K562 (cell line): Measurements from ENCODE around the gene HOXC10. TPM values are rescaled to one million over a fixed set of nuclear protein-coding genes. Genes with fewer than 3 reads are reported as not detected.
A peak's percentile ranks its signal among the peaks of the same experiment; 100 is the strongest.

ENCODE experiments used
- AFF4 ChIP-seq: sonication (generic); formaldehyde crosslinking; IDR thresholded peaks from 2 replicates; pipeline ENCODE4 v1.8.0; 2023; ENCODE audit warnings: mild to moderate bottlenecking, missing genetic modification reagents
- ARID2 ChIP-seq: fragments of 450-650 bp; IDR thresholded peaks from 2 replicates; pipeline ENCODE4 v1.6.1; 2017; ENCODE audit warnings: antibody characterized with exemption, mild to moderate bottlenecking
- ASH1L ChIP-seq: fragments of 450-650 bp; IDR thresholded peaks from 2 replicates; pipeline ENCODE4 v1.6.1; 2018; ENCODE audit warnings: borderline replicate concordance, mild to moderate bottlenecking, low read depth; ENCODE audit not compliant: partially characterized antibody
- CBFA2T2 ChIP-seq: fragments of 450-650 bp; conservative IDR thresholded peaks from 2 replicates; pipeline ENCODE4 v1.6.1; 2017; ENCODE audit warnings: mild to moderate bottlenecking
- ETS1 ChIP-seq: conservative IDR thresholded peaks from 2 replicates; pipeline ENCODE4 v1.6.1; 2011; ENCODE audit warnings: low read depth, mild to moderate bottlenecking, low read length; ENCODE audit not compliant: control insufficient read depth
- FOXM1 ChIP-seq, 2 experiments: fragments of 450-650 bp in 1 of 2; sonication (generic) in 1 of 2; formaldehyde crosslinking in 1 of 2; IDR thresholded peaks; 2 replicates each; pipeline versions ENCODE4 v1.6.1 to v1.9.0; 2017 to 2022; ENCODE audit warnings: low read depth in 2 of 2, mild to moderate bottlenecking in 2 of 2, missing genetic modification reagents in 1 of 2, moderate library complexity in 1 of 2
- FUS ChIP-seq: fragments of 200-400 bp; formaldehyde crosslinking; optimal IDR thresholded peaks from 2 replicates; pipeline ENCODE3; 2017; ENCODE audit warnings: low read depth, low read length
- MLLT1 ChIP-seq, 2 experiments: fragments of 450-650 bp; IDR thresholded peaks; 2 replicates each; pipeline ENCODE4 v1.6.1; 2016
- RFX7 ChIP-seq: fragments of 250-450 bp; sonication (Bioruptor Pico); IDR thresholded peaks from 2 replicates; pipeline ENCODE4 v1.5.1; 2021; ENCODE audit warnings: mild to moderate bottlenecking
- RNF2 ChIP-seq: sonication (generic); IDR thresholded peaks from 2 replicates; pipeline ENCODE4 v1.6.1; 2016
- TCF7L2 ChIP-seq: fragments of 150-350 bp; IDR thresholded peaks from 2 replicates; pipeline ENCODE4 v1.6.1; 2016; ENCODE audit warnings: low read depth, mild to moderate bottlenecking, low read length, moderate library complexity
- TSC22D4 ChIP-seq: fragments of 450-650 bp; IDR thresholded peaks from 2 replicates; pipeline ENCODE4 v1.6.1; 2016; ENCODE audit warnings: missing genetic modification characterization, missing biosample characterization, control low read depth
- ZBTB9 ChIP-seq: fragments of 450-650 bp; formaldehyde crosslinking; IDR thresholded peaks from 2 replicates; pipeline ENCODE4 v1.4.0; 2020; ENCODE audit warnings: mild to moderate bottlenecking, moderate library complexity
- ZNF184 ChIP-seq: sonication (generic); formaldehyde crosslinking; IDR thresholded peaks from 2 replicates; pipeline ENCODE4 v1.5.0; 2020; ENCODE audit warnings: missing genetic modification reagents
- ZNF224 ChIP-seq: sonication (generic); formaldehyde crosslinking; IDR thresholded peaks from 2 replicates; pipeline ENCODE4 v1.8.0; 2022; ENCODE audit warnings: mild to moderate bottlenecking, missing genetic modification reagents
- ZNF232 ChIP-seq: sonication (generic); formaldehyde crosslinking; IDR thresholded peaks from 2 replicates; pipeline ENCODE4 v1.8.0; 2022; ENCODE audit warnings: mild to moderate bottlenecking, missing genetic modification reagents
- ZNF239 ChIP-seq: fragments of 250-450 bp; sonication (Bioruptor Pico); IDR thresholded peaks from 2 replicates; pipeline ENCODE4 v1.4.0; 2020; ENCODE audit warnings: mild to moderate bottlenecking
- ZNF57 ChIP-seq: fragments of 450-650 bp; formaldehyde crosslinking; IDR thresholded peaks from 2 replicates; pipeline ENCODE4 v1.4.0; 2020; ENCODE audit warnings: mild to moderate bottlenecking, moderate library complexity
- ZNF740 ChIP-seq, 3 experiments: fragments of 200-800 bp in 1 of 3; sonication (Bioruptor generic) in 1 of 3; sonication (generic) in 1 of 3; formaldehyde crosslinking in 1 of 3; IDR thresholded peaks; 2 replicates each; pipeline versions ENCODE4 v1.6.1 to v1.8.0; 2016 to 2022; ENCODE audit warnings: mild to moderate bottlenecking in 2 of 3, missing compliant biosample characterization in 2 of 3, missing genetic modification characterization in 2 of 3, missing genetic modification reagents in 1 of 3
- polyA plus RNA-seq, 8 experiments: library from polyadenylated mRNA; depleted of rRNA in 4 of 8; stranded (reverse) in 5 of 8; unstranded in 3 of 8; fragments of >200 nt; fragmentation: Nextera tagmentation in 2 of 8; fragmentation: Illumina TruSeq in 1 of 8; extraction: Ambion mirVana in 2 of 8; extraction: Trizol in 1 of 8; gene quantifications; 2 replicates each; pipeline versions ENCODE4 v1.2.1 to v1.2.3, GENCODE V29; 2011 to 2014; ENCODE audit warnings: inconsistent platforms in 1 of 8, missing spikeins in 1 of 8
- total RNA-seq, 7 experiments: library from RNA; depleted of rRNA in 6 of 7; stranded (reverse); fragments of >200 nt in 6 of 7; fragmentation: Illumina TruSeq in 2 of 7; extraction: Trizol in 2 of 7; gene quantifications; 2 replicates each; pipeline versions ENCODE4 v1.2.1 to v1.2.3, GENCODE V29; 2011 to 2021; ENCODE audit warnings: low replicate concordance in 1 of 7

The HOXC10 gene
- total and polyA plus RNA-seq, 9 of the 15 experiments (the other 6 are each of a cell fraction or from before 2014, with no cell fraction given) = 0.13 to 0.77 (median 0.35) TPM; not detected in 2

- TF ChIP-seq ZNF740 (CRISPR knock-in tag; IDR thresholded peaks at IDR 0.05) (peak; percentile 1; the same call in 1 of the 2 replicates), ZNF740 (tag; IDR thresholded peaks at IDR 0.05) (no peak), FUS (no peak), ZNF224 (no peak), ZNF184 (CRISPR knock-in tag) (no peak), ARID2 (0 out of 2 replicates have a peak, but pooled peaks have one; percentile 17), TCF7L2 (no peak), ZNF239 (no peak), MLLT1 (IDR thresholded peaks at IDR 0.05) (0 out of 4 replicates have a peak, but pooled peaks of 1 of the 2 experiments have one; percentile 51), RNF2 (no peak), ZNF232 (CRISPR knock-in tag) (no peak), FOXM1 (IDR thresholded peaks at IDR 0.05; ENCODE audit: low read depth) (no peak), FOXM1 (CRISPR knock-in tag; IDR thresholded peaks at IDR 0.05; ENCODE audit: low read depth) (no peak), ZNF57 (CRISPR knock-in tag) (no peak), ZBTB9 (CRISPR knock-in tag) (no peak), AFF4 (CRISPR knock-in tag) (no peak), ASH1L (no peak), ETS1 (no peak), TSC22D4 (tag) (peak; percentile 4; the same call in 1 of the 2 replicates), RFX7 (no peak), CBFA2T2 (no peak)
These were observed 26.2 kb downstream of the HOXC10 start (continued) for GRCh38 chr12:54010972-54011664.
